Fibroblast of the aortic adventitia (primary cell): ENCODE data around the gene USP50. TPM values are rescaled to one million over a fixed set of nuclear protein-coding genes. Genes with fewer than 3 reads are reported as not detected.

Source experiments
- DNase-seq: peaks from one replicate; pipeline ENCODE4 v3.0.0-alpha.2; 2010; ENCODE audit warnings: low read depth
- H3K4me3 ChIP-seq: 2 replicates; pipeline ENCODE4 v1.5.1; 2011; ENCODE audit warnings: low read depth, mild to moderate bottlenecking, control low read depth, low read length, moderate library complexity
- CTCF ChIP-seq: IDR thresholded peaks from 2 replicates; pipeline ENCODE4 v1.5.1; 2011; ENCODE audit warnings: mild to moderate bottlenecking, low read length, control low read depth, inconsistent platforms; ENCODE audit not compliant: insufficient read depth
- total RNA-seq: library from RNA; depleted of rRNA; stranded (reverse); fragments of >200 nt; gene quantifications from 2 replicates; pipeline ENCODE4 v1.2.3, GENCODE V29; 2012; ENCODE audit warnings: low replicate concordance

Gene USP50
- total RNA-seq, 1 donor: 0.72 TPM

DNA sequence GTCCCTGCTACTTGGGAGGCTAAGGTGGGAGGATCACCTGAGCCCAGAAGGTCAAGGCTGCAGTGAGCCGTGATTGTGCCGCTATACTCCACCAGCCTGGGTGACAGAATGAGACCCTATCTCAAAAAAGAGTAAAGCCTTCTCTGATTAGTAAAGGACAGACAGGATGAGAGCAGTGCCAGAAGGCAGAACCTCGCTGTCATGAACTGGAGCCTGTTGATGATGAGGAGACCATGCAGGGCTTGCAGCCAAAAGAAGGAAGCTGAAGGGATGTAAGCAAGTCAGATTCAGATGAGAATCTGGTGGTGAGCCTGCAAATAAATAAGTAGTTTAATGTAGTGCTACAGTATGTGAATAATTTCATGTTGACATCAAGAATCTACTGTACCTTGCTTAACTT, 52.8 kb downstream of the USP50 start:
- H3K4me3 ChIP-seq: no peak overlapping the region
- no peak for DNase-seq
- no peak for TF ChIP-seq CTCF

GRCh38 chr15:50487287-50487686, 59.2 kb downstream of the USP50 start:
- no peak for DNase-seq

DNA sequence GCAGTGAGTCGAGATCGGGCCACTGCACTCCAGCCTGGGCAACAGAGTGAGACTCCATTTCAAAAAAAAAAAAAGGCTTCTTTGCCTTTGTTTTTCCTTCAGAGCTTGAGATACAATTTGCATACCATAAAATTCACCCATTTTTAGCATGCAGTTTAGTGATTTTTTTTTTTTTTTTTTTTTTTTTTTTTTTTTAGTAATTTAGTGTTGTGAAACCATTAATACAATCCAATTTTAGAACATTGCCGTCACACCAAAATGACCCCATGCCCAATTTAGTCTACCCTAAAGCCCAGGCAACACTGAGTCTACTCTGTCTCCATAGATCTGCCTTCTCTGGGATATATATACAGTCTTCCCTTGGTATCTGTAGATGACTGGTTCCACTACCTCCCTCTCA, 61.1 kb downstream of the USP50 start:
- no peak overlapping the region for H3K4me3 ChIP-seq
- no peak for DNase-seq
- no peak for TF ChIP-seq CTCF

More at GRCh38 chr15:50487287-50487686, 59.2 kb downstream of the USP50 start:
- no peak overlapping the region for H3K4me3 ChIP-seq
- no peak for TF ChIP-seq CTCF

DNA sequence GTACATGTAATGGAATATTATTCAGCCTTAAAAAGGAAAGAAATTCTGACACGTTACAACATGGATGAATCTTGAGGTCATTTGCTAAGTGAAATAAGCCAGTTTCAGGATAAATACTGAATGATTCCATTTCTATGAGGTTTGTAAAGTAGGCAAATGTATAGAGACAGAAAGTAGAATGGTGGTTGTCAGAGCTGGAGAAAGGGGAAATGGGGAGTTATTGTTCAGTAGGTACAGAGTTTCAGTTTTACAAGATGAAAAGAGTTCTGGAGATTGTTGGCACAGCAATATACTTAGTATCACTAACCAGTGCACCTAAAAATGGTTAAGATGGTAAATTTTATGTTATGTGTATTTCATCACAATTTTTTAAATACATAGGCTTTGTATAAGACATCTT, 61.7 kb downstream of the USP50 start:
- H3K4me3 ChIP-seq: no peak overlapping the region
- no peak for TF ChIP-seq CTCF
- DNase-seq: no peak

- no peak for TF ChIP-seq CTCF
- DNase-seq: no peak
- H3K4me3 ChIP-seq: no peak overlapping the region
These were observed 70.3 kb downstream of the USP50 start for GRCh38 chr15:50476143-50476542.

GRCh38 chr15:50471072-50471471, 75.4 kb downstream of the USP50 start:
- TF ChIP-seq CTCF: no peak

More at GRCh38 chr15:50471072-50471471, 75.4 kb downstream of the USP50 start:
- no peak for DNase-seq
- H3K4me3 ChIP-seq: no peak overlapping the region
